ENCODE measurements around the gene KIF21A.

The KIF21A gene

GRCh38 chr12:39435531-39435930, 7.4 kb downstream of the KIF21A start:
- DNase-seq (ENCODE audit: low spot score), result no peak

- DNase-seq (ENCODE audit: low spot score), result no peak
These were observed 11.1 kb downstream of the KIF21A start for GRCh38 chr12:39431797-39432196.

GRCh38 chr12:39431002-39431796, 11.7 kb downstream of the KIF21A start:
- DNase-seq (ENCODE audit: low spot score), result no peak

- no peak for DNase-seq (ENCODE audit: low spot score)
These were observed 13.1 kb downstream of the KIF21A start for GRCh38 chr12:39429809-39430208.

GRCh38 chr12:39427360-39427808, 15.5 kb downstream of the KIF21A start:
- DNase-seq (ENCODE audit: low spot score), result no peak

GRCh38 chr12:39426636-39427240, 16.2 kb downstream of the KIF21A start:
- DNase-seq (ENCODE audit: low spot score), result no peak

GRCh38 chr12:39420043-39420442, 22.9 kb downstream of the KIF21A start:
- no peak for DNase-seq (ENCODE audit: low spot score)

GRCh38 chr12:39419471-39419870, 23.4 kb downstream of the KIF21A start:
- DNase-seq (ENCODE audit: low spot score), result no peak

- DNase-seq (ENCODE audit: low spot score), result no peak
These were observed 25.0 kb downstream of the KIF21A start for GRCh38 chr12:39417916-39418315.

- no peak for DNase-seq (ENCODE audit: low spot score)
These were observed 28.8 kb downstream of the KIF21A start for GRCh38 chr12:39413836-39414771.

- DNase-seq (ENCODE audit: low spot score), result no peak
These were observed 30.7 kb downstream of the KIF21A start for GRCh38 chr12:39412210-39412609.

GRCh38 chr12:39406262-39406661, 36.7 kb downstream of the KIF21A start:
- peak; percentile 85 for DNase-seq (ENCODE audit: low spot score)

- DNase-seq (ENCODE audit: low spot score), result peak; percentile 73
These were observed 37.3 kb downstream of the KIF21A start for GRCh38 chr12:39405580-39405979.

GRCh38 chr12:39404000-39404399, 38.9 kb downstream of the KIF21A start:
- no peak for DNase-seq (ENCODE audit: low spot score)

- no peak for DNase-seq (ENCODE audit: low spot score)
These were observed 39.5 kb downstream of the KIF21A start for GRCh38 chr12:39403376-39403775.

GRCh38 chr12:39402922-39403321, 40.0 kb downstream of the KIF21A start:
- DNase-seq (ENCODE audit: low spot score), result no peak

- DNase-seq (ENCODE audit: low spot score), result no peak
These were observed 41.5 kb downstream of the KIF21A start for GRCh38 chr12:39401459-39401858.

GRCh38 chr12:39395866-39396265, 47.1 kb downstream of the KIF21A start:
- DNase-seq (ENCODE audit: low spot score), result no peak

- no peak for DNase-seq (ENCODE audit: low spot score)
These were observed 49.0 kb downstream of the KIF21A start for GRCh38 chr12:39393890-39394289.

GRCh38 chr12:39393179-39393578, 49.7 kb downstream of the KIF21A start:
- no peak for DNase-seq (ENCODE audit: low spot score)

GRCh38 chr12:39392154-39392925, 50.6 kb downstream of the KIF21A start:
- DNase-seq (ENCODE audit: low spot score), result no peak

- DNase-seq (ENCODE audit: low spot score), result no peak
These were observed 52.2 kb downstream of the KIF21A start for GRCh38 chr12:39390752-39391151.
